Spleen (tissue), 11 donors: ENCODE data around the gene IL24. TPM values are rescaled to one million over a fixed set of nuclear protein-coding genes. Genes with fewer than 3 reads are reported as not detected.

Experiments
- DNase-seq: peaks from one replicate; pipeline ENCODE4 v3.0.0-alpha.2; 2020
- H3K27ac ChIP-seq, 8 donors: fragments of 200-600 bp; sonication (generic) in 7 of 8; 1 replicate in 4 of 8; 2 replicates in 4 of 8; pipeline versions ENCODE4 v1.5.0 to v1.8.0; 2016 to 2021; ENCODE audit warnings: inconsistent platforms in 4 of 8, mild to moderate bottlenecking in 4 of 8, moderate library complexity in 1 of 8
- H3K27me3 ChIP-seq, 7 donors: fragments of 200-600 bp; sonication (generic) in 6 of 7; replicated peaks in 1 of 7; 1 replicate in 4 of 7; 2 replicates in 3 of 7; pipeline versions ENCODE4 v1.5.0 to v1.8.0; 2016 to 2021; ENCODE audit warnings: inconsistent platforms in 3 of 7, mild to moderate bottlenecking in 1 of 7
- H3K36me3 ChIP-seq, 6 donors: fragments of 200-600 bp; sonication (generic) in 5 of 6; 1 replicate in 4 of 6; 2 replicates in 2 of 6; pipeline versions ENCODE4 v1.5.0 to v1.8.0; 2016 to 2021; ENCODE audit warnings: inconsistent platforms in 2 of 6
- H3K4me1 ChIP-seq, 6 donors: fragments of 200-600 bp; sonication (generic) in 5 of 6; 1 replicate in 3 of 6; 2 replicates in 3 of 6; pipeline versions ENCODE4 v1.5.0 to v1.8.0; 2016 to 2021; ENCODE audit warnings: inconsistent platforms in 3 of 6
- H3K4me3 ChIP-seq, 8 donors: fragments of 200-600 bp; sonication (generic) in 7 of 8; 1 replicate in 4 of 8; 2 replicates in 4 of 8; pipeline versions ENCODE4 v1.5.0 to v1.8.0; 2016 to 2021; ENCODE audit warnings: inconsistent platforms in 4 of 8, mild to moderate bottlenecking in 4 of 8, moderate library complexity in 2 of 8
- H3K9me3 ChIP-seq, 8 donors: fragments of 200-600 bp; sonication (generic) in 7 of 8; 1 replicate in 4 of 8; 2 replicates in 4 of 8; pipeline versions ENCODE4 v1.5.0 to v1.8.0; 2016 to 2021; ENCODE audit warnings: inconsistent platforms in 4 of 8
- CTCF ChIP-seq, 11 experiments: fragments of 200-600 bp in 7 of 11; fragments of 450-650 bp in 4 of 11; sonication (generic) in 4 of 11; IDR thresholded peaks in 8 of 11; conservative IDR thresholded peaks in 3 of 11; 1 replicate in 7 of 11; 2 replicates in 4 of 11; pipeline versions ENCODE4 v1.4.0 to v1.8.0; 2016 to 2021; ENCODE audit warnings: antibody characterized with exemption in 11 of 11, inconsistent platforms in 4 of 11, mild to moderate bottlenecking in 1 of 11
- POLR2A ChIP-seq, 3 donors: fragments of 450-650 bp; IDR thresholded peaks; one replicate each; pipeline ENCODE4 v1.5.1; 2017; ENCODE audit warnings: antibody characterized with exemption in 3 of 3, mild to moderate bottlenecking in 1 of 3
- POLR2AphosphoS5 ChIP-seq, 3 donors: sonication (generic); formaldehyde crosslinking; IDR thresholded peaks; one replicate each; pipeline ENCODE4 v1.5.1; 2017; ENCODE audit warnings: antibody characterized with exemption in 3 of 3
- WGBS, 5 donors: extraction: QIAGEN DNeasy Blood & Tissue Kit in 3 of 5; methylation state at CpG; one replicate each; pipeline versions ENCODE4 v1.1.5 to v1.1.7; 2013 to 2018; 5-methylcytosine and 5-hydroxymethylcytosine counted together
- intact Hi-C: fragments of 100-400 bp; cut with DNase I; formaldehyde crosslinking; loops from one replicate; pipeline ENCODE4 v1.15.0; 2023; ENCODE audit warnings: low total_unique reads
- polyA plus RNA-seq, 3 donors: library from polyadenylated mRNA; stranded (reverse); fragments of 200-250 nt; gene quantifications; one replicate each; pipeline ENCODE4 v1.2.1, GENCODE V29; 2013
- total RNA-seq, 7 donors: library from RNA; depleted of rRNA in 3 of 7; stranded (reverse); fragments of >200 nt in 3 of 7; fragmentation: NEBNext Ultra II Directional in 4 of 7; extraction: Animal tissue kit (Norgen Biotek cat#: 25700) in 4 of 7; gene quantifications; one replicate each; pipeline versions ENCODE4 v1.1.0 to v1.2.1, GENCODE V29; 2016 to 2021
- donor health status: healthy with polysubstance abuse.
- donor health status: DM: no; HTN: no; CAD: no; lungs with moderate emphysema.
- donor health status: DM: no; HTN: no; CAD: no.
- donor health status: Bipolar disorder and iron deficiency.
- donor health status: healthy.
- donor health status: DM: no; HTN: no; CAD: no.
- donor health status: DM: yes; HTN: yes; CAD: no.

Gene IL24
- total and polyA plus RNA-seq, 10 donors = 0.30 to 2.0 (median 1.2) TPM; not detected in 5

- no peaks in the 10 kb centered on the region for H3K27me3 ChIP-seq
- intact Hi-C loops = no loop called here
- H3K9me3 ChIP-seq = no peaks in the 10 kb centered on the region
- H3K4me3 ChIP-seq = no peak overlapping the region
- 68 to 87% (median 82%) methylated on average over 3 of the region's 3 CpGs for whole genome bisulfite sequencing, 5 donors
- H3K4me1 ChIP-seq = peaks cover 0 to 25% (median 8%) of the 10 kb centered on the region in 6 donors
- TF ChIP-seq POLR2AphosphoS5 (IDR thresholded peaks at IDR 0.05) = no peak
- no peak for TF ChIP-seq CTCF (IDR thresholded peaks at IDR 0.05 in 8 of 11, conservative IDR thresholded peaks at IDR 0.05 in 3 of 11)
- no peak for TF ChIP-seq POLR2A (IDR thresholded peaks at IDR 0.05)
- H3K27ac ChIP-seq = peak overlapping the region in 4 of 8 donors; percentile 1 to 73 (median 70)
- H3K36me3 ChIP-seq = no peaks in the 10 kb centered on the region
- DNase-seq = no peak
Observed at GRCh38 chr1:206892351-206892984, 4.8 kb upstream of the IL24 start.

DNA sequence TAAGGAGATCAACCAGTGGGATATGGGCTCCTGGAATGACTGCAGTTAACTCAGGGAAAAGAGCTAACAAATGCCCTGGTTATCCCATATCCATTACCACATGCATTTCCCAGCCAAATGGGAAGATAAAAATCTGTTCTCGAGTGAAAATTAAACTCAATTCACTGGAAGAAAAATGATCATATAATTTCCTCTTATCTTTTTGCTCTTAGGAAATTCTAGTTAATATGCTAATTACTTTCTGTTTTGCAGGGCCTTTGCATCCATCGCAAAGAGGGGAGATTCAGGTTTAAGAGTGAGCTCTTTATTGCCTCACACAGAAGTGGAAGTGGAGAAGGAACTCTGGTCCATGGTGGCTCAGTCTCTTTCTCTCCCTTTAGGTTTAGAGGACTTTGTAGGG, 3.9 kb upstream of the IL24 start:
- intact Hi-C loops = no loop called here
- WGBS, 5 donors = 55 to 82% (median 72%) methylated on average over 2 of the region's 2 CpGs
- no peak for TF ChIP-seq POLR2A (IDR thresholded peaks at IDR 0.05)
- no peak for TF ChIP-seq CTCF (IDR thresholded peaks at IDR 0.05 in 8 of 11, conservative IDR thresholded peaks at IDR 0.05 in 3 of 11)
- H3K4me1 ChIP-seq = peaks cover 0 to 25% (median 8%) of the 10 kb centered on the region in 6 donors
- H3K4me3 ChIP-seq = no peak overlapping the region
- DNase-seq = no peak
- no peaks in the 10 kb centered on the region for H3K36me3 ChIP-seq
- H3K9me3 ChIP-seq = no peaks in the 10 kb centered on the region
- H3K27ac ChIP-seq = peak overlapping the region in 4 of 8 donors; percentile 5 to 73 (median 58)
- no peaks in the 10 kb centered on the region for H3K27me3 ChIP-seq

- WGBS, 5 donors = 85 to 94% (median 89%) methylated on average over 3 of the region's 3 CpGs
- Histone ChIP-seq H3K9me3 (no peaks in the 10 kb centered on the region), H3K4me1 (peaks cover 0 to 43% (median 13%) of the 10 kb centered on the region in 6 donors), H3K27ac (peak overlapping the region in 7 of 8 donors; percentile 3 to 75 (median 48)), H3K36me3 (no peaks in the 10 kb centered on the region), H3K27me3 (no peaks in the 10 kb centered on the region), H3K4me3 (no peak overlapping the region)
- intact Hi-C loops = no loop called here
- DNase-seq = no peak
- TF ChIP-seq POLR2AphosphoS5 (IDR thresholded peaks at IDR 0.05) (no peak), POLR2A (IDR thresholded peaks at IDR 0.05) (no peak), CTCF (IDR thresholded peaks at IDR 0.05 in 8 of 11, conservative IDR thresholded peaks at IDR 0.05 in 3 of 11) (no peak)
Observed at GRCh38 chr1:206895325-206895724, 1.9 kb upstream of the IL24 start.

DNA sequence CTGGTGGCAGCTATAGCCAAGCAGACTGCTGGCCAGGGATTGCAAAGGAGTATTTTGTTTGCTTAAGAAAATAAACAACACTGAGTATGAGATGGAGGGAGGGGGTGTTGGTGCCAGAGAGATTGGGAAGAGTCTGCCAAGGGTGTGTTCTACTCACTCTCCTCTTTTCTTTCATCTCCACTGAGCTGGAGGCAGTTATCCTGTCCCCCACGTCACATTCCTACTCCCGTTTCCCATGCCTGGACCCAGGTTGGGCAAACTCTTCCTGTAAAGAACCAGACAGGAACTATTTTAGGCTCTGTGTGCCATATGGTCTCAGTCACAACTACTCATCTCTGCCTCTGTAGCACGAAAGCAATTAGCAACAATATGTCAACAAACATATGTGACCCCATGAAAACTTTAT, 1.4 kb upstream of the IL24 start:
- H3K27ac ChIP-seq = peak overlapping the region in 7 of 8 donors; percentile 3 to 75 (median 48)
- intact Hi-C loops = no loop called here
- H3K36me3 ChIP-seq = no peaks in the 10 kb centered on the region
- H3K4me3 ChIP-seq = no peak overlapping the region
- WGBS, 5 donors = 34 to 51% (median 43%) methylated on average over 3 of the region's 3 CpGs
- no peaks in the 10 kb centered on the region for H3K27me3 ChIP-seq
- peaks cover 0 to 38% (median 11%) of the 10 kb centered on the region in 6 donors for H3K4me1 ChIP-seq
- TF ChIP-seq CTCF (IDR thresholded peaks at IDR 0.05 in 8 of 11, conservative IDR thresholded peaks at IDR 0.05 in 3 of 11) (no peak), POLR2A (IDR thresholded peaks at IDR 0.05) (no peak), POLR2AphosphoS5 (IDR thresholded peaks at IDR 0.05) (peak in 1 of 3 donors; percentile 54)
- H3K9me3 ChIP-seq = no peaks in the 10 kb centered on the region
- no peak for DNase-seq
